ENCODE results near the gene MED15. TPM values are rescaled to one million over a fixed set of nuclear protein-coding genes. Genes with fewer than 3 reads are reported as not detected.
"Not testable (repeated sequence)": the region's sequence is repeated elsewhere in the genome, so short reads cannot be mapped to it uniquely, and the experiment has no call there.

Gene MED15
- total RNA-seq, 1 donor from 2014 or later, result 104 TPM

- Mint-ChIP-seq H3K27ac (ENCODE audit: unreplicated experiment) (no peak overlapping the region), H3K4me3 (ENCODE audit: unreplicated experiment) (peak overlapping the region; percentile 10), H3K4me1 (ENCODE audit: unreplicated experiment) (peaks cover 22% of the 10 kb centered on the region), H3K36me3 (ENCODE audit: unreplicated experiment) (peaks cover 9% of the 10 kb centered on the region), H3K9me3 (ENCODE audit: unreplicated experiment) (no peaks in the 10 kb centered on the region), H3K27me3 (ENCODE audit: unreplicated experiment) (no peaks in the 10 kb centered on the region)
- no peak for DNase-seq (ENCODE audit: extremely low spot score, unreplicated experiment)
- no peak for TF ChIP-seq CTCF (IDR thresholded peaks at IDR 0.05)
Measured at GRCh38 chr22:20497426-20497825, 10.0 kb upstream of the MED15 start.

GRCh38 chr22:20498913-20499312 is 8.5 kb upstream of the MED15 start:
- Mint-ChIP-seq H3K27me3 (ENCODE audit: unreplicated experiment) (no peaks in the 10 kb centered on the region), H3K4me3 (ENCODE audit: unreplicated experiment) (no peak overlapping the region), H3K4me1 (ENCODE audit: unreplicated experiment) (peaks cover 20% of the 10 kb centered on the region), H3K9me3 (ENCODE audit: unreplicated experiment) (no peaks in the 10 kb centered on the region), H3K36me3 (ENCODE audit: unreplicated experiment) (peaks cover 9% of the 10 kb centered on the region), H3K27ac (ENCODE audit: unreplicated experiment) (no peak overlapping the region)
- no peak for TF ChIP-seq CTCF (IDR thresholded peaks at IDR 0.05)
- DNase-seq (ENCODE audit: extremely low spot score, unreplicated experiment), result no peak

- no peak overlapping the region for H3K27ac Mint-ChIP-seq (ENCODE audit: unreplicated experiment)
- H3K4me3 Mint-ChIP-seq (ENCODE audit: unreplicated experiment), result no peak overlapping the region
- H3K36me3 Mint-ChIP-seq (ENCODE audit: unreplicated experiment), result peaks cover 9% of the 10 kb centered on the region
- H3K4me1 Mint-ChIP-seq (ENCODE audit: unreplicated experiment), result peaks cover 20% of the 10 kb centered on the region
- DNase-seq (ENCODE audit: extremely low spot score, unreplicated experiment), result no peak
- H3K27me3 Mint-ChIP-seq (ENCODE audit: unreplicated experiment), result no peaks in the 10 kb centered on the region
- no peaks in the 10 kb centered on the region for H3K9me3 Mint-ChIP-seq (ENCODE audit: unreplicated experiment)
- TF ChIP-seq CTCF (IDR thresholded peaks at IDR 0.05), result no peak
Measured at GRCh38 chr22:20499769-20500168, 7.6 kb upstream of the MED15 start.

- Mint-ChIP-seq H3K9me3 (ENCODE audit: unreplicated experiment) (no peaks in the 10 kb centered on the region), H3K27me3 (ENCODE audit: unreplicated experiment) (no peaks in the 10 kb centered on the region), H3K4me3 (ENCODE audit: unreplicated experiment) (no peak overlapping the region), H3K27ac (ENCODE audit: unreplicated experiment) (peak overlapping the region; percentile 57), H3K4me1 (ENCODE audit: unreplicated experiment) (peaks cover 23% of the 10 kb centered on the region), H3K36me3 (ENCODE audit: unreplicated experiment) (peaks cover 9% of the 10 kb centered on the region)
- TF ChIP-seq CTCF (IDR thresholded peaks at IDR 0.05), result no peak
- DNase-seq (ENCODE audit: extremely low spot score, unreplicated experiment), result no peak
Measured at GRCh38 chr22:20503816-20504215, 3.6 kb upstream of the MED15 start.

GRCh38 chr22:20504293-20504922 is 3.0 kb upstream of the MED15 start:
- H3K9me3 Mint-ChIP-seq (ENCODE audit: unreplicated experiment); DNase-seq (ENCODE audit: extremely low spot score, unreplicated experiment); H3K4me3 Mint-ChIP-seq (ENCODE audit: unreplicated experiment); H3K27me3 Mint-ChIP-seq (ENCODE audit: unreplicated experiment); H3K36me3 Mint-ChIP-seq (ENCODE audit: unreplicated experiment): not testable (repeated sequence)
- H3K4me1 Mint-ChIP-seq (ENCODE audit: unreplicated experiment), result peaks cover 29% of the 10 kb centered on the region
- H3K27ac Mint-ChIP-seq (ENCODE audit: unreplicated experiment), result peak overlapping the region; percentile 57

Data from osteocyte (in vitro differentiated cells).